ENCODE data around the gene ANAPC10.
"Not testable (repeated sequence)": the region's sequence is repeated elsewhere in the genome, so short reads cannot be mapped to it uniquely, and the experiment has no call there.

ANAPC10 gene

GRCh38 chr4:145097821-145098674 is at the start of gene ANAPC10, which contains the start of gene ABCE1:
Gene ANAPC10, minus strand, starts transcription at chr4:145098196. Its CDS starts 2,097 bp downstream, at chr4:145096099.
Gene ABCE1, plus strand, starts transcription at chr4:145098311. Its CDS starts 6,102 bp downstream, at chr4:145104413.
- DNase-seq (ENCODE audit: low spot score): peak; percentile 96

GRCh38 chr4:145136219-145136618 is 38.2 kb upstream of the ANAPC10 start:
- not testable (repeated sequence) for DNase-seq (ENCODE audit: low spot score)

- peak; percentile 20 for DNase-seq (ENCODE audit: low spot score)
These were observed 34.6 kb upstream of the ANAPC10 start for GRCh38 chr4:145132511-145133098.

- no peak for DNase-seq (ENCODE audit: low spot score)
These were observed 33.9 kb upstream of the ANAPC10 start for GRCh38 chr4:145131848-145132247.

- DNase-seq (ENCODE audit: low spot score): no peak
These were observed 32.9 kb upstream of the ANAPC10 start for GRCh38 chr4:145130788-145131399.

GRCh38 chr4:145130130-145130529 is 32.1 kb upstream of the ANAPC10 start:
- no peak for DNase-seq (ENCODE audit: low spot score)

GRCh38 chr4:145125396-145125795 is 27.4 kb upstream of the ANAPC10 start:
- no peak for DNase-seq (ENCODE audit: low spot score)

GRCh38 chr4:145108128-145108527 is 10.1 kb upstream of the ANAPC10 start:
- no peak for DNase-seq (ENCODE audit: low spot score)

GRCh38 chr4:145107126-145107525 is 9.1 kb upstream of the ANAPC10 start:
- no peak for DNase-seq (ENCODE audit: low spot score)

- DNase-seq (ENCODE audit: low spot score): no peak
These were observed 5.5 kb upstream of the ANAPC10 start for GRCh38 chr4:145103496-145103895.

- DNase-seq (ENCODE audit: low spot score): no peak
These were observed 4.6 kb upstream of the ANAPC10 start for GRCh38 chr4:145102619-145103018.

GRCh38 chr4:145101091-145101490 is 3.1 kb upstream of the ANAPC10 start:
- no peak for DNase-seq (ENCODE audit: low spot score)

GRCh38 chr4:145099653-145100052 is 1.7 kb upstream of the ANAPC10 start:
- no peak for DNase-seq (ENCODE audit: low spot score)

- DNase-seq (ENCODE audit: low spot score): peak; percentile 48
These were observed 660 bp upstream of the ANAPC10 start for GRCh38 chr4:145098675-145099037.

GRCh38 chr4:145097331-145097820 is 620 bp downstream of the ANAPC10 start:
- no peak for DNase-seq (ENCODE audit: low spot score)

GRCh38 chr4:145093638-145094037 is 4.4 kb downstream of the ANAPC10 start:
- no peak for DNase-seq (ENCODE audit: low spot score)

GRCh38 chr4:145090380-145090779 is 7.6 kb downstream of the ANAPC10 start:
- no peak for DNase-seq (ENCODE audit: low spot score)

GRCh38 chr4:145083891-145084605 is 13.9 kb downstream of the ANAPC10 start:
- no peak for DNase-seq (ENCODE audit: low spot score)

GRCh38 chr4:145081756-145082155 is 16.2 kb downstream of the ANAPC10 start:
- DNase-seq (ENCODE audit: low spot score): no peak

- DNase-seq (ENCODE audit: low spot score): no peak
These were observed 21.5 kb downstream of the ANAPC10 start for GRCh38 chr4:145076469-145076855.

- DNase-seq (ENCODE audit: low spot score): no peak
These were observed 22.1 kb downstream of the ANAPC10 start for GRCh38 chr4:145075742-145076468.
